Esophagus squamous epithelium (tissue), 5 donors: ENCODE data around the gene CES5A. TPM values are rescaled to one million over a fixed set of nuclear protein-coding genes. Genes with fewer than 3 reads are reported as not detected.
"Not testable (repeated sequence)": the region's sequence is repeated elsewhere in the genome, so short reads cannot be mapped to it uniquely, and the experiment has no call there.

Experiments used
- DNase-seq: peaks from one replicate; lab custom pipeline; 2025; lab: John Stamatoyannopoulos, UW
- H3K27ac ChIP-seq, 4 donors: fragments of 200-600 bp; sonication (generic); one replicate each; pipeline ENCODE4 v1.5.1; 2016 to 2019; ENCODE audit warnings: mild to moderate bottlenecking in 1 of 4
- H3K27me3 ChIP-seq, 4 donors: fragments of 200-600 bp; sonication (generic); 1 replicate in 3 of 4; 2 replicates in 1 of 4; pipeline versions ENCODE4 v1.5.1 to v1.6.0; 2017 to 2021; ENCODE audit warnings: antibody characterized with exemption in 1 of 4
- H3K36me3 ChIP-seq, 3 donors: fragments of 200-600 bp; sonication (generic); one replicate each; pipeline ENCODE4 v1.5.1; 2016 to 2019
- H3K4me1 ChIP-seq, 3 donors: fragments of 200-600 bp; sonication (generic); one replicate each; pipeline ENCODE4 v1.5.1; 2017 to 2019
- H3K4me3 ChIP-seq, 4 donors: fragments of 200-600 bp; sonication (generic); 1 replicate in 3 of 4; 2 replicates in 1 of 4; pipeline ENCODE4 v1.5.1; 2016 to 2019; ENCODE audit warnings: mild to moderate bottlenecking in 2 of 4, moderate library complexity in 1 of 4
- H3K9me3 ChIP-seq, 3 donors: fragments of 200-600 bp; sonication (generic); one replicate each; pipeline ENCODE4 v1.5.1; 2016 to 2019
- CTCF ChIP-seq, 6 experiments: fragments of 450-650 bp in 4 of 6; fragments of 200-600 bp in 2 of 6; sonication (generic) in 2 of 6; IDR thresholded peaks; one replicate each; pipeline ENCODE4 v1.5.1; 2016 to 2019; ENCODE audit warnings: antibody characterized with exemption in 6 of 6, mild to moderate bottlenecking in 4 of 6, moderate library complexity in 4 of 6
- POLR2A ChIP-seq, 4 donors: fragments of 450-650 bp; IDR thresholded peaks; one replicate each; pipeline ENCODE4 v1.6.1; 2017; ENCODE audit warnings: antibody characterized with exemption in 4 of 4, mild to moderate bottlenecking in 4 of 4, moderate library complexity in 3 of 4
- WGBS, 2 donors: methylation state at CpG; one replicate each; pipeline ENCODE4 v1.1.5; 2018; 5-methylcytosine and 5-hydroxymethylcytosine counted together
- intact Hi-C: fragments of 100-400 bp; cut with DNase I; formaldehyde crosslinking; loops from one replicate; pipeline ENCODE4 v1.15.0; 2022
- total RNA-seq, 4 donors: library from RNA; depleted of rRNA; stranded (reverse); fragments of >200 nt; gene quantifications; one replicate each; pipeline ENCODE4 v1.1.0, GENCODE V29; 2016
- donor health status: DM: yes; HTN: yes; CAD: no.

CES5A gene
- total RNA-seq, 4 donors from 2014 or later = not detected

- WGBS, 2 donors = 36 to 53% methylated on average over 2 of the region's 2 CpGs
- no peak for DNase-seq
- H3K36me3 ChIP-seq = no peaks in the 10 kb centered on the region
- peak overlapping the region in 3 of 4 donors; percentile 34 to 71 (median 55) for H3K27ac ChIP-seq
- TF ChIP-seq POLR2A (IDR thresholded peaks at IDR 0.05) (no peak), CTCF (IDR thresholded peaks at IDR 0.05) (no peak)
- intact Hi-C loops = no loop called here
- peaks cover 4 to 30% (median 12%) of the 10 kb centered on the region in 3 donors for H3K4me1 ChIP-seq
- H3K9me3 ChIP-seq = no peaks in the 10 kb centered on the region
- no peak overlapping the region for H3K4me3 ChIP-seq
- H3K27me3 ChIP-seq = no peaks in the 10 kb centered on the region
Observed at GRCh38 chr16:55913716-55914115, 38.5 kb upstream of the CES5A start.

- H3K36me3 ChIP-seq, H3K27me3 ChIP-seq, DNase-seq, H3K4me3 ChIP-seq, intact Hi-C loops, H3K9me3 ChIP-seq: not testable (repeated sequence)
- peak overlapping the region in 3 of 4 donors; percentile 34 to 71 (median 55) for H3K27ac ChIP-seq
- peaks cover 4 to 30% (median 12%) of the 10 kb centered on the region in 3 donors for H3K4me1 ChIP-seq
- 31% methylated on average over 2 of the region's 2 CpGs; no CpG with 5 or more reads in 1 of the 2 donors for WGBS, 2 donors
Observed at GRCh38 chr16:55913121-55913520, 37.9 kb upstream of the CES5A start.

GRCh38 chr16:55912022-55912421 lies 36.8 kb upstream of the CES5A start:
- WGBS, 2 donors = 72 to 84% methylated on average over 5 to 7 of the region's 9 CpGs
- Histone ChIP-seq H3K4me1 (peaks cover 4 to 30% (median 12%) of the 10 kb centered on the region in 3 donors), H3K36me3 (no peaks in the 10 kb centered on the region), H3K27me3 (no peaks in the 10 kb centered on the region), H3K9me3 (no peaks in the 10 kb centered on the region), H3K4me3 (no peak overlapping the region), H3K27ac (no peak overlapping the region)
- DNase-seq = no peak
- intact Hi-C loops = no loop called here
- TF ChIP-seq POLR2A (IDR thresholded peaks at IDR 0.05) = no peak
- TF ChIP-seq CTCF (IDR thresholded peaks at IDR 0.05) = no peak

GRCh38 chr16:55911616-55912015 lies 36.4 kb upstream of the CES5A start:
- H3K4me1 ChIP-seq = peaks cover 4 to 30% (median 12%) of the 10 kb centered on the region in 3 donors
- intact Hi-C loops = no loop called here
- DNase-seq = no peak
- no peaks in the 10 kb centered on the region for H3K27me3 ChIP-seq
- H3K4me3 ChIP-seq = no peak overlapping the region
- H3K27ac ChIP-seq = no peak overlapping the region
- H3K36me3 ChIP-seq = no peaks in the 10 kb centered on the region
- TF ChIP-seq CTCF (IDR thresholded peaks at IDR 0.05) (no peak), POLR2A (IDR thresholded peaks at IDR 0.05) (no peak)
- WGBS, 2 donors = 91 to 100% methylated on average over 1 to 2 of the region's 2 CpGs
- H3K9me3 ChIP-seq = no peaks in the 10 kb centered on the region

GRCh38 chr16:55909876-55910275 lies 34.7 kb upstream of the CES5A start:
- Histone ChIP-seq H3K36me3 (no peaks in the 10 kb centered on the region), H3K4me1 (peaks cover 4 to 25% (median 12%) of the 10 kb centered on the region in 3 donors), H3K27me3 (no peaks in the 10 kb centered on the region), H3K4me3 (no peak overlapping the region), H3K9me3 (no peaks in the 10 kb centered on the region), H3K27ac (no peak overlapping the region)
- DNase-seq = no peak
- intact Hi-C loops = no loop called here
- WGBS, 2 donors = 88% methylated on average over 1 of the region's 2 CpGs; no CpG with 5 or more reads in 1 of the 2 donors
- TF ChIP-seq POLR2A (IDR thresholded peaks at IDR 0.05) = no peak
- TF ChIP-seq CTCF (IDR thresholded peaks at IDR 0.05) = no peak

- no peak for DNase-seq
- no peak for TF ChIP-seq POLR2A (IDR thresholded peaks at IDR 0.05)
- TF ChIP-seq CTCF (IDR thresholded peaks at IDR 0.05) = no peak
- intact Hi-C loops = no loop called here
- Histone ChIP-seq H3K36me3 (no peaks in the 10 kb centered on the region), H3K9me3 (no peaks in the 10 kb centered on the region), H3K27ac (no peak overlapping the region), H3K4me1 (peaks cover 4 to 12% (median 12%) of the 10 kb centered on the region in 3 donors), H3K4me3 (no peak overlapping the region), H3K27me3 (no peaks in the 10 kb centered on the region)
- 80 to 84% methylated on average over 4 of the region's 4 CpGs for WGBS, 2 donors
Observed at GRCh38 chr16:55908641-55909040, 33.5 kb upstream of the CES5A start.
